HG03575 (cell line): ENCODE results near the gene PRICKLE2.
A peak's percentile ranks its signal among the peaks of the same experiment; 100 is the strongest.

Experiments
- ATAC-seq: cut with Tn5 transposase; IDR thresholded peaks from one replicate; pipeline ENCODE4 v1.9.1; 2021; ENCODE audit not compliant: unreplicated experiment, insufficient number of reproducible peaks, low FRiP score; ENCODE audit errors: extremely low read depth

PRICKLE2 gene

DNA sequence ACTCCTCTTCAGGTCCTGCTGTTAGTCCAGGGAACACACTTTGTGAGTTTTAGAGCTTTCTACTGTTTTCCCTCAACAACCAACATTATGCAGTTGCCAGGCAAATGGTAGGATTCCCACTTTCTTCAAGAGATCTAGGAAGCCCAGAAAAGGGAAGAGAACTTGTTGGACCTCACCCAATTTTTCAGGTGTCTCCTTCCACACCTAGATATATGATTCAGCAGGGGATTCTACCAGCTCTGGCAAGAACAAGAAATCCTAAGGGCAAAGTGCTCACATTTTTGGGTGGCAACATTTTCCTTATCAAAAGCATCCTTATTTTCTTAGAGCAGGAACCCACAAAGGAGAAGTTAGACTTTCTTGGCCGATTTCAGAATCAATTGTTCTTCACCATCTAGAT is 57.4 kb downstream of the PRICKLE2 start:
- no peak for ATAC-seq

- no peak for ATAC-seq
These were observed 57.9 kb downstream of the PRICKLE2 start for GRCh38 chr3:64167351-64167750.

DNA sequence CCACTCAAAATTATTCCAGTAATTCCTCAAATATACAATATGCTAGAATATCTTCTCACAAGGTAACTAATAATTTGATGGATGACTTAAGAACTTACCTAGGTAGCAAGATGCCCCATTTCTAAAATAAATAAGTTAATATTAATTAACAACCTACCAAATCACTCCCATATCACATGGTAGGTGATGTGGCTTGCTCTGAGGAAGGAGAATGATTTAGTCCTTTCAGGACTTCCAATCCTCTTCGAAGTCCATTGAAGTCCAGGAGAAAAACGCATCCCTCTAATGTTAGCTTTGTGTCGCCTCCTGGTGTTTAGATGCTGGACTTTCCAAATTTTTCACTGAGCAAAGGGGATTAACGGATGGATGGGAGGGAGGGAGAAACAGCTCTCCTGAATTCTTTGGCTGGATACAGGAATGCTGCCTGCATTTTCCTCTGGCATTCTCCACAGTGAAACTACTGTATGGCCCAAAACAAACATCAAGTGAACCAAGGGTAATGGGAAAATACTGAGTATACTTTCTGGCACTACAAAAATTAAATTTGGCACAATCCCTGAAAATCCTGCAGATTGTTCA is 58.6 kb downstream of the PRICKLE2 start:
- ATAC-seq, result no peak

DNA sequence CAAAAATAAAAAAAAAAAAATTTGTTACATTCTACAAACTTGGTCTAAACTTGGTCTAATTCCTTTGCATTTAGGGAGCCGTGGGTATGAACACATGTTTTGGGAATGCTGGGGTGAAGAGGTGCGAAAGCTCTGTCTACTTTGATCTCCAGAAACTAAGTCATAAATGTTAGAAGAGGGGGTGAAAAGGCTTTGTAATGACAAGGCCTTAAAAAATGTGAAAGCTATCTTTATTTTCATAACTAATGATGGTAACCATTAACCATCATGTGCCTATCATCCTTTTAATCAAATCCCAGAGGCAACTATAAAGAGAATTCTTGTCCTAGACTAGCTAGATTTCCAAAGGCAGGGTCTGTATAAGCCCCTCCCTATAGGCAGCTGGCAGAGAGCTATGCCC is 60.9 kb downstream of the PRICKLE2 start:
- ATAC-seq, result no peak

- ATAC-seq, result peak; percentile 82
These were observed 61.5 kb downstream of the PRICKLE2 start for GRCh38 chr3:64163755-64164148.

DNA sequence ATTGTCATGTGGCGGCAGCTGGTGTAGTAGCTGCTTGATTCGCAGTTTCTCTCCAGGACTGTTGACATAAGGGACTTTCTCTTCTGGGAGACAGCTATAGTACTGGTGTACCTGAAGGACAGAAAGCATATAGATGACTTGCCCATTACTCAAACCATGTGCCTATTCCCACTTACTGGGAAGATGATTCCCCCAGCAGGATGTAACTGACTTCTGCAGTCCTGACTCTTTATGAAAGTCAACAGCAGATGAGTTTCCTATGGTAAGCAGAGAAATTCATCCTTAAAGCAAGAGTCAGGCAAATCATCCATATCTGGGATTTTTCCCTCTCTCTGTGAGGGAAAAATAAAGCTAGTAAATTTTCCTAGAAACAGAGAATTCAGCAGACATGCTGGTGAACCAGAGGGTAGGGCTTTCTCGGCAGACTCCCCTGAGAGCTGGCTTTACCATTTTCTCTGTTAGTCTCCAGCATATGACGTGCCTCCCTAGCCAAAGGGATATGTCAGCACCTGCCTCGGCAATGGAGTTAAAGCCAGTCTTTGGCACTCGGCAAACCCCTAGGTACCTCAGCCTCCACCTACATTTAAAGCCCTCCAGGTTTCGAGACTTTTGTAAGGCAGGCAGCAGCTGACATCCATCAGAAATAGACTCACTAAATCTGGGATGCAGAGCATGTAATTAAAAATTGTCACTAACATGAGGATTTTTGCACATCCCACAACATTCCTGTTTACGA is 62.1 kb downstream of the PRICKLE2 start:
- no peak for ATAC-seq

- ATAC-seq, result no peak
These were observed 63.7 kb downstream of the PRICKLE2 start for GRCh38 chr3:64161481-64161952.

DNA sequence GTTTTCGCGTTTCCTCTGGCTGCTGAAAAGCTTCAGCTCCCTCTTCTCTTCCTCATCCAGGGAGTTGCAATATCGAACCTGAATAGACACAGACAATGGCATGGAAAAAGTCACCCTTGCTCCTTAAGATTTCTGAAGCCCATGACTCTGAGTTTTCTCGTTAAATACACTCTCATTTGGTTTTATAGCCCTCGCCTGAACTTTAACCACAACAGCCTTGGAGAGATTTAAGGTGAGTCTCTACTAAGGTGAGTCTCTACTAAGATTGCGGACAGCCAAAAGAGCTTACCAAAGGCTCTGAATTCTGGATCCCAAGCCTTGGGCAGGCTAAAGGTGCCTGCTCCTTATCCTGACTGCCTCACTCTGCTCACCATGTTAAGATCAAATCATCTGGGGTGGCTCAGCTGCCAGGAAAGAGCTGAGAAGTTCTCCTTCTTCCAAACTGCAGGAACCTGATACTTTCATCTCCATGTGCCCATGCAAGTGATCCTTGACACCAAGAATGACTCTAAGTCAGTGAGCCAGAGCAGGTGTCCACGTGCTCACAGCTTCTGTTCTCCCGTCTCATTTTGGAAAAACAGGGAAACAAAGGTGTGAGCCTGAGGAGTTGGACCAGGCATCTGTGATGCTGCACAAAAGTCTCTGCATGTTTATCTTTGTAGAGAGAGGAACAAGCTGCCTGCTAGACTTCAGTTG is 65.1 kb downstream of the PRICKLE2 start:
- no peak for ATAC-seq

DNA sequence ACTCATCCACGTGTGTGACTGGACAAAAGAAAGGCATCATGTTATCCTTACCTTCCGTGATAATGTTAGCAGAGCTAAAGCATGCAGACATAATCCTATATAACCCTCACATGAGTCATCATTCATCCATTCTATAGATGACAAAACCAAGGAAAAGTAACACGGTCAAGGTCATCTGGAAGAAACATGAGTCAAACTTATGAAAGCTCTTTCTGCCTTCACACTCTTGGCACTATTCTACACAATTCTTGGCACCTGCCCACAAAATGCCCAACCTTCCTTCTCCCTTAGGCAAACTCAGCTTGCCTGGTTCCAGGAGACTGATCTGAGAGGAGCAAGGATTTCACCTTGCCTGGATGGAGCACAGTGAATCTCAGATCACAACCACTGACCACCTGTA is 66.9 kb downstream of the PRICKLE2 start:
- no peak for ATAC-seq

DNA sequence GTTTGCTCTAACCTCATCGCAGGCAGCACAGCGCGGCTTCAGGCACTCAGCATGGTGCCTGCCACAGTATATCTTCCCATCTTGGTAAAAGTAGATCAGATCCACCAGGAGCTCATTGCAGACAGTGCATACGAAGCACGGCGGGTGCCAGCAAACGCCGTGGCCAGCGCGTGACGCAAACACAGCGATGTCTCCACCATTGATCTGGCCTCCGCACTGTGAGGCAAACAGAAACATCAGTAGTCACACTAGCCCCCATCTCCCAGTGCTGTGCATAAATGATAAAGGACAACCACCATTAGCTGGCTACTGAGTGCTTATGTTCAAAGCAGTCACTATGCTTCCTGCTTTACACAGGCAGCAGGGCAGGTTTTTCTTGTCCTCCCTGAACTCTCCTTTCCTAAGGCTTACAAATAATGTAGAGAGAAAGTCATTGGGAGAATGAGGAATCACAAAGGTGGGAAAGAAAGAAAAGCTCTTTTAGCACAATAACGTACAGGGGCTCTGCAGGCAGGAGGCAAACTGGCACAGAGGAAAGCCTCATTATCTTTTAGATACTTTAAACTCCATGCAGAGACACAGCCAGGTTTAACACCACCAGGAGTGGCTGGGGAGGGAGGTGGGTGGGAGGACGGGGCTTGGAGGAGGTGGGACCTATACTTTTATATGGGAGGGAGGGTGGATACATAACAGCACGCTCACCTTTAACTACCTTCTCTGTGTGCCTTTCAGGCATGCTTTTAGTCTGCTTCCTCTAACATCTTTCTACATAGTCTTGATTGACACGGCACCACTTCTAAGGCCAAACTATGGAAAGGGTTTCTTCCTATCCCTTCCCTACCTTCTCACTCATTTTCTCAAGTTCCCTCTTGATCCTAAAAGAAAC is 67.9 kb downstream of the PRICKLE2 start:
- ATAC-seq, result no peak

- no peak for ATAC-seq
These were observed 69.9 kb downstream of the PRICKLE2 start for GRCh38 chr3:64155328-64155727.

DNA sequence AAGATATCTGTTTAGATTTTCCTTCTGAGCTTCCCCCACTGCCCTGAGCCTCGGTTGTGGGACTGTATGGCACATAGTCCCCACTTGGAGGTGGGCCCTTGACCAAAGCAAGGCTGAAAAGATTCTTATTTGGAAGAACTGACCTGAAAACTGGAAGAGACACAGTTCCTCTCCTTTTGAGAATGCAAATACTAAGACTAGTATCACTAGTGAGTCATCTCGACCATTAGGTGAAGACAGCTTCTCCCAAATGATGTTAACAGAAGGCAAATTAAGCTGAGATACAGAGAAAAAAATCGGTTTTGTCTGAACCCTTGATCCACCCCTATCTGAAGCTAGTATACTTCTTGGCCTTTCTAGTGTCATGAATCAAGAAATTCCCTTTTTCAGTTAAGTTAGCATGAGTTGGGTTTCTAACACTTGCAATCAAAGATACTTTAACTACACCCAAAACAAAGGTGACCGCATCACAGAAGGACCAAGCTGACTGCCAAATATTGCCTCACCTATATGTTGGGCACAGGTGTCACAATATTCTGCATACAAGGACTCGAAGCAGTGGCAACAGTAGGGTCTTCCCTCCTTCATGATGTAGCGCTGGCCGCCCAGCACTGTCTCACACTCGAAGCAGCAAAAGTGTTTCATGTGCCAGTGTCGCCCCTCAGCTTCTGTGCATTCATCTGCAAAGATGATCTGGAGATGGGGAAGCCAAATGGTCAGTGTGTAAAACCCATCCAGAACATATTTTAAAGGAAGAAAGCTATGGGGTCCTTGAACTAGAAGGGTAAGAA is 72.4 kb downstream of the PRICKLE2 start:
- ATAC-seq, result no peak

DNA sequence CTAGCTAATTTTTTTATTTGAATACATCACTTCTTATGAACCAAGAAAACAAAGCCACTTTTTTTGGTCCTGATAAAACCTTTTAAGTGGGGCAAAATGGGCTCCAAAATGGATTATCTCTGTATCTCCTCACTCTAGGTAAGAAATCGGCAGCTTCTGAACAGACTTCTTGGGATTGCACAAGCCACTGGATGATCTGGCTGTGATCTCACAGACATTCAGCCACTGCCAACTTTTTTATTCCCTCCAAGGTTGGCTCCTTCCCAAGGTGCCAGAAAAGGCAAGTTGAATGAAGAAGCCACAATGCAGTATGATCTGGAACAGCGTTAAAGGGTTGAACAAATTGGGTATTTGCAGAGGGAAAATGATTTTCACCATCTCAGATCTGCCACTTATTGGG is 73.2 kb downstream of the PRICKLE2 start:
- no peak for ATAC-seq

DNA sequence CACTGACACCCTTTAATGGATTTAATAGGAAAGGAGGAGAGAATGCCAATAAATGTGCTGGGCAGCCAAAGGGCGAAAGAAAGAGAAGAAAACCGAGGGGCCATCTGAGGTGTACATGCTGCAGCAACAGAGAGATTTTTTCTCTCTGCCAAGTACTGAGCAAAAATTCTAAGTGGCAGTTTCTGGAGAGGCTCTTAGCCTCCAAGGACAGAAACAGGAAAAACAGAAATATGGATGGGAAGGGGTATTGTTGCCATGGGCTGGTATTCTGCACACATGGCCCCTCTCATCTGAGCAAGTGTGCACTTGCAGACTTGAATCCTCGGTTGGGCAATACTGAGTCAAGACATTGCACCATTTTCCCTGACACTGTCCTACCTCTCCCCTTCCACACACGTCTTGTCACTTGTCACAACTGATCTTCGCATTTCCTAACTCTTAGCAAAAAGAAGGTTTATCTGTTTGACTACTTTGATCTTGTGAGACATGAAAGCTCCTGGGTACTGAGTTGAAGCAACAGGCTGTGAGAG is 73.9 kb downstream of the PRICKLE2 start:
- no peak for ATAC-seq

DNA sequence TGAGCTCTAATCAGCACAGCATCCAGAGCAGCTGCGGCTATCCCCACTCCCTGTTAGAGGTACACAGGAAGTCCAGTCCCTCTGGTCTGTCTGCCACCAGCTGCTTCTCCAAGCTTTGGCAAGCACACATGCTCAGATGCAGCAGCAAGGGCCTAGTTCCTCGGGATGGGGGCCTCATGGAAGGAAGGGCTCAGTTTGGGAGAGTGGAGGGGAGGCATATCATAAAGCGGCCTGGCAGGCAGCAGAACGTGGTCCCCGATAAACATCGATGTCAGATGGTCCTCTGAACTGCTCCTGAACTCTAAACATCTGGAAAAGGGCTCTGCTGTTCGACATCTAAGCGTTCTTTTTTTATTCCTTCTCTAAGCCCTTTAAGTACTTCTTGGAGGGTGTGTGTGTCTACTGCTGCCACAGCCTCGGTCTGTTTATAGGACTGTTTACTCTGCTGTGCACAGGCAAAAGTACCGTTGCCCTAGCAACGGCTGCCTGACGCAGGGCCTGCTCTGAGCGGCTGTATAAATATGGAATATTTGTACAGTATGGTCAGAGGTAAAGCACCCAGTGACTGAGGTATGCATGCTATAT is 74.6 kb downstream of the PRICKLE2 start:
- no peak for ATAC-seq

GRCh38 chr3:64149886-64150285 is 75.4 kb downstream of the PRICKLE2 start:
- no peak for ATAC-seq

- ATAC-seq, result no peak
These were observed 76.2 kb downstream of the PRICKLE2 start for GRCh38 chr3:64148955-64149653.
